ENCODE measurements around the gene ARHGAP22.

The ARHGAP22 gene

GRCh38 chr10:48606530-48607355 lies 1.9 kb upstream of the ARHGAP22 start:
- DNase-seq, result peak; percentile 28

DNA sequence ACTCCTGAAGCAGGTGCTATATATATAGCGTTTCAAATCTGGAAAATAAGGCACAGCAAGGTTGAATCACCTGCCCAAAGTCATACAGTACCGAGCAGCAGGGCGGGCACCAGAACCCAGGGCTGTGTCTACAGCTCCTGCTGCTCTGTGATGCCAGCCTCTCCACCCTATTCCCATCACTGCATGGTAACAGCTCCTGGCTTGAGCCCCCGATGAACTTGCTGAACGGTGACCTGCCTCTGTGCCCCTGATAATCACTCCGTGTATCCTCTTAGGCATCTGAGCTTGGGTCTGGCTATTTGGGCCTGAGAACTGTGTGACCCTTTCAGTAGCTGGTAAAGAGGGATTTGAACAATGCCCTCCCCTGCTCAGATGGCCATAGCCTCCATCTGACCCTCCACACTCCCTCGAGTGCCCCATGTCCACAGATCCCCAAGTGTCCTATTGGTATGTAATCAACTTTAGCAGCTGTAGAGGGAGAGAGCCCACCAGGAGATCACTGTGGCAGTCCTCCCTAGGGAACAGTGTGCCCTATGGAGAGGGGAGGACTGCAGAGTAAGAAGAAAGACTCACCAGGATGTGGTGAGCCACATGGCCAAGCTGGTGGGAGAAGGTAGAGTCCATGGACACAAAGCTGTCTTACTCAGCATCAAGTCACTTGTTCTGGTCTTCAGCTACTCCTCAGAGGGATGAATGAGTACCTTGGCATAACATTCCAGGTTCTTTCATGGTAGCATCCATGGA lies 1.1 kb upstream of the ARHGAP22 start:
- DNase-seq, result no peak

DNA sequence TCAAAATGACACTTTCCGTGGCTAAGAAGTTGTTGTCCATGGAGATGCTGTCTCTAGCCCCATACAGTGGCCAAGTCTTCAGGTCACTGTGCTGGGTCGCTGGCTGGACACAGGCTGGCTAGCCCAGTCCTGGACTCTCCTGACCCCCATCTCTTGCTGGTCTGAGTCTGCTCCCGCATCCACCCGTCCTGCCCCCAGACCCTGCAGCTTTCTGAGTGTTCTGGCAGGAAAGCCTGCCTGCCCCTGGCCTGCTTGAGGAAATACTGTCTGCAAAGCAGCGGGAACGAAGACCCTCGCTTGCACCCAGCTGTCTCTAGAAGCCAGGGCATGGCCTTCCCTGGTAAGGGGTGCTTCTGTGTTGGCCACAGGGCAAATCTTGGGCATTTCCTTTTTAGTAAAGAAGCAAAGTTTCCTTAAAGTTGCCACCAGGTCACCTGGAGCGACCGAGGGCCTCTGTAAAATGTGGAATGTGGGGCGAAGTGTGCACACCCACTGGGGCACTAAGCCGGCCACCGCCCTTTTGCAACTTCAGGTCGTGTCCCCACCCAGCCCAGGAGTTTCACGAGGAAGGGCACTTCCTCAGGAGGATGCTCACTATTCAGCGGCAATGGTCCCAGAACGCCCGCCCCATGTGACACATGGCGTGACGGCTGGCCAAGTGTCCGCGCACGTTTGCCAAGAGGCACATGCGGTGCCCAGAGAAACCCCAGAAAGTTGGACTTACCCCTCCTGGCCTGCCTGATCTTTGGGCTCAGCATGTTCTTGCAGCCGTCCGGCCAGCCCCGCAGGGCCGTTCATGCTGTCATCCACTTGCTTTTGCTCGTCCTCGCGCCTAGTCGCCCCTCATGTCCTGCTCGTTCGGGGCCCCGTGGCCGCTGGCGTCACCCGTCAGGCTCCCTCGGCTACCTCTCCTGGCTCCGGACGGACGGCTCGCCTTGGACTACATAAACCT lies 558 bp downstream of the ARHGAP22 start:
- DNase-seq, result no peak

DNA sequence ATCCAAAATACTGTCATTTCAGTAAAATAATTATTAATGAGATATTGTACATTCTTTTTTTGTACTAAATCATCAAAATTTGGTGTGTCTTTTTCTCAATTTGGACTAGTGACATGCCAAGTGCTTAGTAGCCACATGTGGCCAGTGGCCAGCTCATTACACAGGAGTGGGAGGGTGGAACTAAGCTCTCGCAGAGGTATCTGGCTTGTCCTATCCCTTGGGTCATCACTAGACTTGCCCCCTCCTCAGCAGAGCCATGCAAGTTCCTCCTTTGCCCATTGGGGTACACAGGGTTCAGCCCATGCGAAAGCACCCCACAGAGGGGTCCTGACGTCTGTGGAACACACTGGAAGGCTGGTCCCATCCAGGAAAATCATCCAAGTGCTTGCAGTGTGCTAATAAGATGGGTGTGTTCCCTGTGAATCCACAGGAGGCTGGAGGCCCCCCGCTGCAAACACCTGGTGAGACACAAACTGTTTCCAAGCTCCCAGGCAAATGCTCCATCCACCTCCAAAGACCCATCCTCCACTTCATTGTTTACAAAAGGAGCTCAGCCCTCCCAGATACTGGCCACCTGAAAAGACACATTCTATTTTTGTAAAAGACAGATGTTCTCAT lies 1.3 kb downstream of the ARHGAP22 start:
- DNase-seq, result no peak

GRCh38 chr10:48602401-48603135 lies 2.3 kb downstream of the ARHGAP22 start:
- DNase-seq, result no peak

DNA sequence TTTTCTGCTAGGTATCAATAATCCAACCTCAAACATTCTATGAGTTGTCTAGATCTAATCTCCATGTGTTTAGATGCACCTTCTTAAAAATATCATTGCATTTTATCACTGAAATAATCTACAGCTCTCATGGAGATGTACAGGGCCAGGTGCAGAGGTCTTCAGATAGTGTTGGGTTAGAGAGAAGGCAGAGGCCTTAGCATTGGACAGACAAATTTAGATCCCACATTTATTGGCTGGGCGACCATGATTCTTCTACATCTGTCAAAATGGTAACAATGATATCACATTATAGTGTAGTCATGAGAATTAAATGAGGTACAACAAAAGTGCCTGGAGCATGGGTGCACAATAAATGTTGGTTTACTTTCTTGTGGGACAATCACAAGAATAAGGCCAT lies 3.1 kb downstream of the ARHGAP22 start:
- DNase-seq, result no peak

DNA sequence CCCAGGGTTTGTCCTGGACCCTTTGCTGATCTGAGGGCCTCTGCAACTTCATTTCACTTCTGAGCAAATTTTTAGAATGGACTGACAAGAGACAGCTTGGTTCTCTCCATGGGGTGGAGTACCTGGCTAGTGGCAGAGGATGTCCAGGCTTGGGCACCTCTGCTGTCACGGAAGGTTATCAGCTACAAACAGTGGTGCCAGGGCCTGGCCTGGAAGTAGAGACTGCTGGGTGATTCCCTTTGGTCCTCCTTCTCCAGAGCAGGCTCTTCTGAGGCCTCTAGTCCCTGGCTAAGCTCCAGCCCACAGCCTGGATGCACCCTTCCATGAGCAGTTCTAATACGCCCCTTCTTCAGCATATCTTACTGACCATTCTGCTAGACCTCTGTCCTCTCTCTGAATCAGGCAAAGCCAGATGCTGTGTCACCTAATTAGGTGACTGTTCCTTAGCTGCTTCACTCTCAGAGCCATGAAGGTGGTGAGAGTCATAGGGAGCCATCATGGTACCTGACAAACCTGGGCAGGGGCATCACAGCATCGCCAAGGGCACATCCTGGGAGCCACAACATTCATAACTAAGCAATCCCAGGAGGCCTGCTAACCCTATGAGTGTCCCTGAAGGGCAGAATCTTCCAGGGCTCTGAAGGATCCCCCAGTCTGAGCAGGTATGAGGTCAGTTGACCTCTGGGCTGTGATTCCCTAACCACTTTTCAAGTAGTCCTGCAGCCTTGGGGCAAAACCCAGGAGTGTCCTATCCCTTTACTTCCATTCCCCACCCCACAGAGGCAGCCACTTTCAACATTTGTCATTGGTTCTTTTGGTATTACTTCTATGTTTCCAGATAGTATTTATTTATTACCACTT lies 4.0 kb downstream of the ARHGAP22 start:
- DNase-seq, result no peak

GRCh38 chr10:48599830-48600134 lies 5.1 kb downstream of the ARHGAP22 start:
- no peak for DNase-seq

- DNase-seq, result no peak
Measured at GRCh38 chr10:48598936-48599829, 5.7 kb downstream of the ARHGAP22 start.

DNA sequence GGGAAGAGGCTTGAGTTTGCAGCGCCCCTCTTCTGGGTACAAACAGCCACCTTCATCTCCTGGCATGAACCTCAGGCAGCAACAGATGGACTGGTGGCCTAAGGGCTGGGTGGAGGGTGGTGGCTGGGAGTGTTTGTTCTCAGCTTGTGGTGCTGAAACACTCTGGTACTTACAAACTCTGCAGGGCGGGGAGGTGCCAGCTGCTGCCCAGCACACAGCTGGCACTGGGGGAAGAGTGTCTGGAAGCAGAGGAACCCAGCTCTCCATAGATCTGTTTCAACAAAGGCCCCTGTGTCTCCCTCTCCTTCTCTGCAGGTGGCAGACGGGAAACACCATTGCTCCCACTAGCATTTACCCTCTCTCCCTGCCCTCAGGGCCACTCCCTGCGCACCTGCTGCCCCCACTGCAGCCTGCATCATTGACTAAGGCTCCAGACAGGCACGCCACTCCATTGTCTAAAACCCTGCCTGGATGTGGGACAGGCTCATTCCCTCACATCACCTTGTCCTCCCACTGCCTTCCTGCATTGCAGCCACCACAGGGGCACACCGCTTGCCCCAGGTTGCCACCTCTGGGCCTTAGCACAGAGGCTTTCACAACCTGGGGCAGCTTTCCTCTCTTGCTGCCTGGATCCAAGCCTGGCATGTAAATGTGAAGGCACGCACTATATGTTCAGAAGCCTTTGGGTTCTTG lies 6.5 kb downstream of the ARHGAP22 start:
- no peak for DNase-seq

DNA sequence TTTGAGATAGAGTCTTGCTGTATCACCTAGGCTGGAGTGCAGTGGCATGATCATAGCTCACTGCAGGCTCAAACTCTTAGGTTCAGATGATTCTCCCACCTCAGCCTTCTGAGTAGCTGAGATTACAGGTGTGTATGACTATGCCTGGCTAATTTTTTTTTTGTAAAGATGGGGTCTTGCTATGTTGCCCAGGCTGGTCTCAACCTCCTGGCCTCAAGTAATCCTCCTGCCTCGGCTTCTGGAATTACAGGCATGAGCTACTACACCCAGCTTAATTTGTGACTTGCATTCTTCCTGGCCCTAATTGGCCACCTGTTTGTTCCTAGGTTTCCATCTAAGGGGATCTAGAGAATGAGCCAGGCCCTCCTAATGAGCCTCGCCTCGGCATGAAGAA lies 9.3 kb downstream of the ARHGAP22 start:
- DNase-seq, result no peak

- no peak for DNase-seq
Measured at GRCh38 chr10:48594803-48595538, 9.9 kb downstream of the ARHGAP22 start.

DNA sequence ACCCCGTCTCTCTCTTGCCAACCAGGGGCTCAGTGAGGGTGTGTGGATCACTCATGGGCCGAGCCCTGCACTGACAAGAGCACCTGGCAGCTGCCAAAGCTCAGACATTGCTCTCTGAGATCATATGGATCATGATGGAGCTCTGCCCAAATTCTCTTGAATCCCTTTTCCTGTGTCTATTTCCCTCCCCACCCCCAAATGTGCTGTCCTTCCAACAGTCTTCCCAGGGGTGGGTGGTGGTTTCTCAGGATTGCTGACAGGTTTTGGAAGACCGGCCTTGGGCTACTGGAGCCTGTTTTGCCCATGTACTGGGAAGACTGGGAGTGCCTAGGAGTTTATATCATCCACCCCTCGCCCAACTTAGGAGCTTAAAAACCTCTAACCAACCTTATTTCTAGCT lies 10.5 kb downstream of the ARHGAP22 start:
- DNase-seq, result no peak

GRCh38 chr10:48592346-48592745 lies 12.5 kb downstream of the ARHGAP22 start:
- DNase-seq, result no peak

- no peak for DNase-seq
Measured at GRCh38 chr10:48590945-48591344, 13.9 kb downstream of the ARHGAP22 start.

DNA sequence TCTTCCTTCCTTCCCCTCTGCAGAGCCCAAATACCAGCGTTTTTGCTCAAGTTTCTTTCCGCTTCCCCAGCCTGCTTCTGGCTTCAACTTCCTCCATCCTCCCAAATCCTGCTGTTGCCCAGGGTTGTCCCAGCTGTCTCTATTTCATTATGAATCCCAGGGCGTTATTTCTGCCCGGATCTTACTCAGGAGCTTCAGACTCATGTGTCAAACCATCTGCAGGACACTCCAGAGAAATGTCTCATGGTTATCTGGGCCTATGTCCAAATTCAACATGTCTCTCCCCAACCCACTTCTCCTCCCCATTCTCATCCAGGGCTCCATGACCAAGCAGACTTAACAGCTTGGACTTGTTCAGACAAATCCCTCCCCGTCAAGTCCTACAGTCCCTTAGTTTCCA lies 15.6 kb downstream of the ARHGAP22 start:
- DNase-seq, result no peak

- DNase-seq, result no peak
Measured at GRCh38 chr10:48587819-48588218, 17.1 kb downstream of the ARHGAP22 start.

DNA sequence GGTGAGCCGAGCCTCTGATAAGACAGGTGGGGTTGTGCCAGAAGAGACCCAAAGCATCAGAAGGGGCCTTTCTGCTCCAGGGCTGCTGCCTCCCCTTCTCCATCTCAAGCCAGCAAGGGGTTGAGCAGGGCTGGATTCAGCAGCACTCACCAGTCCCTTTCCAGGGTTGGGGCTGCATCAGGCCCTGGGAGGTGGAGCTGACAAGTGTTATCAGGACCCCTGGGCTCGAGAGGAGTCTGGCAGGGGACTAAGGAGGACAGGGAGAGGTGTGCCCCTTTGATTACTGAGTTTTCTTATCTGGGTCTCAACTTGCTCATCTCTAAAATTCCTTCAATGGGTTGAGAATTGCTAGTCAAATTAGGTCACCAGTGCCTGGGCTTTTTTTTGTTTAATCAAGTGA lies 17.8 kb downstream of the ARHGAP22 start:
- no peak for DNase-seq

DNA sequence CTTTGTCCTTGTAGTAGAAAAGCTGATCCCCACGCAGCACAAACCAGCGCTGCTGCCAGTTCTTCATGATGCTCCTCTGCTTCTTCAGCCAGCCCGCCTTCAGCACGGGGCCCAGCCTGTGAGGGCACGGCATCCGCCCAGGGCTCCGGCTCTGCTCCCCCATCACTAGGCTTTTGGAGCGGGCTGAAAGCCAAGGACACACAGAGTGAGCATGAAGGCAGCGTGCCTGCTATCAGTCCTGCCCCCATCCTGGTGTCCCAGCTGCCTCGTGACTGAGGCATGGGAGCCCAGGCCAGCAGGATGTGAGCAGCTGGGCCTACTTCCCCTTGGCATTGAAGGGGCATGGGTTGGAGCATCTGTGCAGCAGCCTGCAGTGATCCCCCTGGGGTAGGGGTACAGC lies 21.9 kb downstream of the ARHGAP22 start:
- no peak for DNase-seq
